ENCODE results near the gene TP53BP2.
"Not testable (repeated sequence)": the region's sequence is repeated elsewhere in the genome, so short reads cannot be mapped to it uniquely, and the experiment has no call there.

DNA sequence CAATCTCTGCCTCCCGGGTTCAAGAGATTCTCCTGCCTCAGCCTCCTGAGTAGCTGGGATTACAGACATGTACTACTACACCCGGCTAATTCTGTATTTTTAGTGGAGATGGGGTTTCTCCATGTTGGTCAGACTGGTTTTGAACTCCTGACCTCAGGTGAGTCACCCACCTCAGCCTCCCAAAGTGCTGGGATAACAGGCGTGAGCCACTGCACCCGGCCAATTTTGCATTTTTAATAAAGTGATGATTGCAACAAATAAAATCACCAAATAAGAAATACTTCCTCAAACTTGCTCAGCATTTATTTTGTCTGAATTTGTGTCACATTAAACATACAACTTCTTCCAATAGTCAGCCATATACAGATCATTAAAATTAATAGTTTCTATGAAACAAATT lies 35.8 kb downstream of the TP53BP2 start:
- not testable (repeated sequence) for TF ChIP-seq EZH2phosphoT487 (IDR thresholded peaks at IDR 0.05; ENCODE audit: insufficient read depth, low read depth); EZH2 (IDR thresholded peaks at IDR 0.05; ENCODE audit: insufficient read depth, poor library complexity, severe bottlenecking)
